HCT116 (cell line): ENCODE results near the gene FBXL2. TPM values are rescaled to one million over a fixed set of nuclear protein-coding genes. Genes with fewer than 3 reads are reported as not detected.

Source experiments
- ATAC-seq: fragments of 200-7000 bp; cut with Tn5 transposase; 2 replicates; pipeline ENCODE4 v1.9.1; 2020; ENCODE audit warnings: mild to moderate bottlenecking, moderate library complexity
- BruUV-seq: library from RNA; stranded (reverse); fragments of 400-500 nt; replicated peaks from 2 replicates; lab custom pipeline; 2021; lab: Mats Ljungman, UMichigan
- CTCF ChIA-PET: fragments of 300-600 bp; sonication (Branson Sonifier 250); formaldehyde crosslinking; loops from one replicate; lab custom pipeline; 2021; ENCODE audit warnings: antibody characterized with exemption; lab: Charles Lee
- POLR2A ChIA-PET: fragments of 300-600, 350-600 bp; sonication (Branson Sonifier 250); formaldehyde crosslinking; loops from one replicate; lab custom pipeline; 2021; ENCODE audit warnings: antibody characterized with exemption; lab: Charles Lee
- RAD21 ChIA-PET, 2 experiments: fragments of 300-600 bp; sonication (Branson Sonifier 250); formaldehyde crosslinking; loops; one replicate each; lab custom pipeline; 2023; ENCODE audit warnings: low total read pairs in 2 of 2; ENCODE audit not compliant: uncharacterized antibody in 2 of 2, unreplicated experiment in 2 of 2, low non-redundant PET in 1 of 2; lab: Charles Lee
- DNase-seq: peaks from one replicate; pipeline ENCODE4 v3.0.0-alpha.2; 2010; ENCODE audit warnings: low read depth, low spot score
- H2AFZ ChIP-seq: fragments of 200-600 bp; shearing (Covaris generic), sonication (generic); 2 replicates; pipeline ENCODE4 v1.6.1; 2017; ENCODE audit warnings: low read depth, mixed run types, mixed read lengths, antibody characterized with exemption, low read length; ENCODE audit not compliant: poor library complexity, severe bottlenecking
- H3K27ac ChIP-seq: 2 replicates; pipeline ENCODE4 v1.5.1; 2012; ENCODE audit warnings: low read depth, low read length
- H3K27me3 ChIP-seq: fragments of 200-600 bp; sonication (generic); 2 replicates; pipeline ENCODE4 v1.6.1; 2016; ENCODE audit warnings: mixed run types, low read length, mixed read lengths; ENCODE audit not compliant: insufficient read depth
- H3K36me3 ChIP-seq, 2 experiments: fragments of 200-500 bp in 1 of 2; fragments of 200-600 bp in 1 of 2; sonication (Bioruptor generic) in 1 of 2; sonication (generic) in 1 of 2; 2 replicates each; pipeline versions ENCODE4 v1.5.1 to v1.6.1; 2014 to 2016; ENCODE audit warnings: low read length in 2 of 2, inconsistent platforms in 1 of 2, mixed read lengths in 1 of 2, mixed run types in 1 of 2; ENCODE audit not compliant: insufficient read depth in 2 of 2, control insufficient read depth in 1 of 2
- H3K4me1 ChIP-seq, 2 experiments: fragments of 200-600 bp in 1 of 2; sonication (generic) in 1 of 2; 2 replicates each; pipeline versions ENCODE4 v1.5.1 to v1.6.1; 2012 to 2017; ENCODE audit warnings: low read length in 2 of 2, inconsistent platforms in 1 of 2, mild to moderate bottlenecking in 1 of 2, mixed read lengths in 1 of 2, mixed run types in 1 of 2, moderate library complexity in 1 of 2; ENCODE audit not compliant: insufficient read depth in 2 of 2, control insufficient read depth in 1 of 2
- H3K4me2 ChIP-seq: fragments of 200-600 bp; sonication (generic); 2 replicates; pipeline ENCODE4 v1.6.1; 2017; ENCODE audit warnings: mixed run types, low read length, mixed read lengths
- H3K4me3 ChIP-seq, 2 experiments: fragments of 200-600 bp in 1 of 2; sonication (generic) in 1 of 2; replicated peaks in 1 of 2; 2 replicates each; pipeline ENCODE4 v1.5.1; 2011 to 2016; ENCODE audit warnings: low read length in 2 of 2, control low read depth in 1 of 2, low read depth in 1 of 2, mild to moderate bottlenecking in 1 of 2, mixed read lengths in 1 of 2, mixed run types in 1 of 2
- H3K79me2 ChIP-seq: fragments of 200-600 bp; sonication (generic); 2 replicates; pipeline ENCODE4 v1.6.1; 2017; ENCODE audit warnings: mild to moderate bottlenecking, mixed run types, low read length, moderate library complexity, mixed read lengths; ENCODE audit not compliant: insufficient read depth
- H3K9ac ChIP-seq: fragments of 200-600 bp; sonication (generic); 2 replicates; pipeline ENCODE4 v1.6.1; 2016; ENCODE audit warnings: low read length, mixed read lengths
- H3K9me2 ChIP-seq: fragments of 200-600 bp; sonication (generic), shearing (Covaris generic); 2 replicates; pipeline ENCODE4 v1.6.1; 2017; ENCODE audit warnings: mixed run types, mild to moderate bottlenecking, moderate library complexity; ENCODE audit not compliant: insufficient read depth
- H3K9me3 ChIP-seq, 2 experiments: fragments of 200-500 bp in 1 of 2; fragments of 200-600 bp in 1 of 2; sonication (Bioruptor generic) in 1 of 2; sonication (generic) in 1 of 2; 2 replicates each; pipeline ENCODE4 v1.6.1; 2014 to 2017; ENCODE audit warnings: low read length in 2 of 2, mixed read lengths in 2 of 2, inconsistent platforms in 1 of 2, low read depth in 1 of 2, mild to moderate bottlenecking in 1 of 2, mixed run types in 1 of 2, moderate library complexity in 1 of 2; ENCODE audit not compliant: control insufficient read depth in 1 of 2, insufficient read depth in 1 of 2
- H4K20me1 ChIP-seq: fragments of 200-600 bp; sonication (generic), shearing (Covaris generic); 2 replicates; pipeline ENCODE4 v1.6.1; 2017; ENCODE audit warnings: mixed run types, mild to moderate bottlenecking, moderate library complexity; ENCODE audit not compliant: insufficient read depth
- ATF3 ChIP-seq: IDR thresholded peaks from 2 replicates; pipeline ENCODE4 v1.6.1; 2012
- CBX3 ChIP-seq: IDR thresholded peaks from 2 replicates; pipeline ENCODE4 v1.6.1; 2012; ENCODE audit warnings: low read depth
- CTCF ChIP-seq, 3 experiments: fragments of 200-600 bp in 1 of 3; sonication (generic) in 1 of 3; IDR thresholded peaks in 2 of 3; conservative IDR thresholded peaks in 1 of 3; 2 replicates each; pipeline ENCODE4 v1.5.1; 2012 to 2017; ENCODE audit warnings: low read depth in 2 of 3, low read length in 2 of 3, antibody characterized with exemption in 1 of 3, borderline replicate concordance in 1 of 3, control low read depth in 1 of 3, mild to moderate bottlenecking in 1 of 3, mixed read lengths in 1 of 3, mixed run types in 1 of 3, moderate library complexity in 1 of 3; ENCODE audit not compliant: insufficient read depth in 1 of 3
- EGR1 ChIP-seq: IDR thresholded peaks from 2 replicates; pipeline ENCODE4 v1.6.1; 2012; ENCODE audit warnings: low read depth
- ELF1 ChIP-seq: IDR thresholded peaks from 2 replicates; pipeline ENCODE4 v1.6.1; 2012; ENCODE audit warnings: low read depth, borderline replicate concordance
- EZH2 ChIP-seq: fragments of 200-600 bp; sonication (generic); IDR thresholded peaks from 2 replicates; pipeline ENCODE4 v1.6.1; 2017; ENCODE audit warnings: antibody characterized with exemption, mixed run types
- EZH2phosphoT487 ChIP-seq: fragments of 200-600 bp; IDR thresholded peaks from 2 replicates; pipeline ENCODE4 v1.6.1; 2018; ENCODE audit warnings: antibody characterized with exemption, borderline replicate concordance
- JUND ChIP-seq: IDR thresholded peaks from 2 replicates; pipeline ENCODE4 v1.6.1; 2012
- MAX ChIP-seq: IDR thresholded peaks from 2 replicates; pipeline ENCODE4 v1.6.1; 2012
- POLR2A ChIP-seq: IDR thresholded peaks from 2 replicates; pipeline ENCODE4 v1.7.0; 2011; ENCODE audit warnings: borderline replicate concordance; ENCODE audit not compliant: insufficient read depth, insufficient read length; ENCODE audit errors: extremely low read depth
- POLR2AphosphoS5 ChIP-seq: IDR thresholded peaks from 2 replicates; pipeline ENCODE4 v1.6.1; 2011; ENCODE audit warnings: mild to moderate bottlenecking, low read depth, low read length, moderate library complexity
- SIN3A ChIP-seq: IDR thresholded peaks from 2 replicates; pipeline ENCODE4 v1.6.1; 2012; ENCODE audit warnings: low read depth
- SRF ChIP-seq: IDR thresholded peaks from 2 replicates; pipeline ENCODE4 v1.6.1; 2012; ENCODE audit warnings: low read depth
- TCF7L2 ChIP-seq: IDR thresholded peaks from 2 replicates; pipeline ENCODE4 v1.7.0; 2011; ENCODE audit warnings: borderline replicate concordance, inconsistent platforms; ENCODE audit not compliant: insufficient read depth, insufficient read length; ENCODE audit errors: extremely low read depth
- YY1 ChIP-seq: IDR thresholded peaks from 2 replicates; pipeline ENCODE4 v1.6.1; 2011; ENCODE audit warnings: low read length, low read depth, moderate library complexity, mild to moderate bottlenecking; ENCODE audit not compliant: insufficient replicate concordance; ENCODE audit errors: extremely low read depth
- ZFX ChIP-seq: fragments of 450-650 bp; IDR thresholded peaks from 2 replicates; pipeline ENCODE4 v1.6.1; 2017
- ZNF274 ChIP-seq: fragments of 200-500 bp; sonication (Bioruptor generic); IDR thresholded peaks from 2 replicates; pipeline ENCODE4 v1.6.1; 2014; ENCODE audit warnings: mild to moderate bottlenecking, low read depth, low read length, inconsistent platforms
- intact Hi-C: fragments of 100-400 bp; cut with micrococcal nuclease; formaldehyde crosslinking; loops from 2 replicates; pipeline ENCODE4 v1.10.0; 2022
- total RNA-seq: library from RNA; stranded (reverse); gene quantifications from one replicate; pipeline ENCODE4 v1.2.1, GENCODE V29; 2021; ENCODE audit not compliant: unreplicated experiment

The FBXL2 gene
- total RNA-seq, 1 experiment from 2014 or later = 12.8 TPM

- no peaks in the 10 kb centered on the region for H3K36me3 ChIP-seq
- intact Hi-C loops = no loop called here
- H3K4me1 ChIP-seq = peaks cover 23 to 49% of the 10 kb centered on the region in 2 experiments
- RAD21 ChIA-PET = no interaction called here
- no peak for DNase-seq
- no peaks in the 10 kb centered on the region for H3K79me2 ChIP-seq
- no peak overlapping the region for H2AFZ ChIP-seq
- ATAC-seq = no peak
- H3K9ac ChIP-seq = no peak overlapping the region
- CTCF ChIA-PET = interaction anchor here (2.3 to 3.8 kb wide), 2 partner anchors 9 to 233 kb away, joined by 7 to 19 read pairs; no protein-coding TSS in a partner anchor
- BruUV-seq = no TSS peak
- H3K4me3 ChIP-seq = no peak overlapping the region
- POLR2A ChIA-PET = no interaction called here
- no peaks in the 10 kb centered on the region for H3K9me2 ChIP-seq
- no peaks in the 10 kb centered on the region for H3K27me3 ChIP-seq
- H3K27ac ChIP-seq = no peak overlapping the region
- TF ChIP-seq EZH2phosphoT487 (no peak), POLR2A (no peak), ELF1 (no peak), POLR2AphosphoS5 (no peak), YY1 (no peak), TCF7L2 (no peak), ATF3 (no peak), SIN3A (no peak), EZH2 (no peak), ZNF274 (no peak), JUND (no peak), CTCF (IDR thresholded peaks at IDR 0.05 in 2 of 3, conservative IDR thresholded peaks at IDR 0.05 in 1 of 3; ENCODE audit: borderline replicate concordance in 1 of 3, insufficient read depth in 1 of 3, low read depth in 2 of 3, low read length in 2 of 3) (no peak), EGR1 (no peak), MAX (no peak), SRF (no peak), CBX3 (no peak), ZFX (no peak)
- TF ChIP-seq, all 23 proteins: peak for 0
- no peaks in the 10 kb centered on the region for H4K20me1 ChIP-seq
- no peak overlapping the region for H3K4me2 ChIP-seq
- no peaks in the 10 kb centered on the region for H3K9me3 ChIP-seq
Observed at GRCh38 chr3:33364060-33364459, 86.8 kb downstream of the FBXL2 start.
